ENCODE data around the gene WDFY3.

Gene WDFY3

DNA sequence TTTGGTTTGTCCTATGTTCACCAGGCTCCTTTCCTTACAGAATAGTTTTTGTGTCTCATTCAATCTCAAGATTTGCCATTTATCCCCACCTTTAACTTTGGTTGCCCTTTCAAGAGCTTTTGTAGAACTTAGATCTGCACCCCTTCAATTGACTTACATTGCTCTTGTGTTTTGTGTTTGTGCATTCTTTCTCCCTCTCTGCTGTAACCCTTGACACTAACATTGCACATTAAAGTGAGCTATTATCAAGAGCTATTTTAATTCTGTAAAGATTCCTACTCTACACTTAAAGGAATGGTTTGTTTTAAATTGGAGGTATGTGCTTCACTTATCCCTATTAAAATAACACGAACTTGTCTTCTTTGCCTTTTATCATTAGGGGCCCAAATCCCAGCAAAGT is 318.3 kb downstream of the WDFY3 start (continued):
- TF ChIP-seq TSHZ2 (CRISPR knock-in tag; IDR thresholded peaks at IDR 0.05), result no peak
- TF ChIP-seq CSDC2 (CRISPR knock-in tag; IDR thresholded peaks at IDR 0.05), result no peak
- no peak for TF ChIP-seq BACH2 (CRISPR knock-in tag; IDR thresholded peaks at IDR 0.05; ENCODE audit: borderline replicate concordance)
- TF ChIP-seq ZNF70 (CRISPR knock-in tag; IDR thresholded peaks at IDR 0.05), result no peak
- no peak for TF ChIP-seq TCF4 (CRISPR knock-in tag; IDR thresholded peaks at IDR 0.05; ENCODE audit: borderline replicate concordance)
- TF ChIP-seq ZFP30 (CRISPR knock-in tag; IDR thresholded peaks at IDR 0.05), result no peak
- TF ChIP-seq ISL1 (CRISPR knock-in tag; IDR thresholded peaks at IDR 0.05), result no peak
- no peak for TF ChIP-seq ZFP3 (CRISPR knock-in tag; IDR thresholded peaks at IDR 0.05)
- no peak for TF ChIP-seq ZNF8 (CRISPR knock-in tag; IDR thresholded peaks at IDR 0.05)

DNA sequence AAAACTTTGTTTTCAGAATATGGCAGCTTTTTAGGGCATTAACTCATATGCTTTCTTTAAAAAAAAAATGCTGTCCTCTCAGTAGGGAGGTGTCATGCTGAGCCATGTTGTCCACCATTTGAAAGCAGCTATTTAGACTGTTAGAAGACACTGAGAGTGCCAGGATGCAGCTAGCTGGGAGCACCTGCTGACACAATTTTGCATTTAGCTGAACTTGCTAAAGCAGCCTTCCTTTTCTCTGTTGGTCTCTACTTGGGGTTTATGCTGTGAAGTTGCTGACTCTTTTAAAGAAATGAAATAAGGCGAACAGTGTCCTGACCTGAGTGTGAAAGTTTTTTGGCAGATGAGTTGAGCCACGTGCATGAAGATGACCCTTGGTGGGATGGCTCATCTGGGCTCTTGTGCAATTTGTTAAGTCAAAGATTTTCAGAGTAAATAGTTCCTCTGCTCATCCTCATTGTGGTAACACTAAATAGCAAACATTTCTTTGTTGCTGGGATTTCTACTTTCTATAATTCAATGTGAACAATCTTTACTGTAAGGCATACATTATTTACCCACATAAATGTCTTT is 319.1 kb downstream of the WDFY3 start:
- TF ChIP-seq RARB (CRISPR knock-in tag; IDR thresholded peaks at IDR 0.05) (no peak), CSDC2 (CRISPR knock-in tag; IDR thresholded peaks at IDR 0.05) (no peak), OSR1 (CRISPR knock-in tag; IDR thresholded peaks at IDR 0.05) (no peak), TSHZ2 (CRISPR knock-in tag; IDR thresholded peaks at IDR 0.05) (no peak), SNAI2 (CRISPR knock-in tag; IDR thresholded peaks at IDR 0.05) (no peak), POU6F1 (CRISPR knock-in tag; IDR thresholded peaks at IDR 0.05; ENCODE audit: borderline replicate concordance, low read depth) (no peak), ZNF565 (CRISPR knock-in tag; conservative IDR thresholded peaks at IDR 0.05; ENCODE audit: low read depth) (no peak), TOX (CRISPR knock-in tag; IDR thresholded peaks at IDR 0.05; ENCODE audit: borderline replicate concordance) (no peak), BACH2 (CRISPR knock-in tag; IDR thresholded peaks at IDR 0.05; ENCODE audit: borderline replicate concordance) (no peak)
- TF ChIP-seq, protein P1, sequence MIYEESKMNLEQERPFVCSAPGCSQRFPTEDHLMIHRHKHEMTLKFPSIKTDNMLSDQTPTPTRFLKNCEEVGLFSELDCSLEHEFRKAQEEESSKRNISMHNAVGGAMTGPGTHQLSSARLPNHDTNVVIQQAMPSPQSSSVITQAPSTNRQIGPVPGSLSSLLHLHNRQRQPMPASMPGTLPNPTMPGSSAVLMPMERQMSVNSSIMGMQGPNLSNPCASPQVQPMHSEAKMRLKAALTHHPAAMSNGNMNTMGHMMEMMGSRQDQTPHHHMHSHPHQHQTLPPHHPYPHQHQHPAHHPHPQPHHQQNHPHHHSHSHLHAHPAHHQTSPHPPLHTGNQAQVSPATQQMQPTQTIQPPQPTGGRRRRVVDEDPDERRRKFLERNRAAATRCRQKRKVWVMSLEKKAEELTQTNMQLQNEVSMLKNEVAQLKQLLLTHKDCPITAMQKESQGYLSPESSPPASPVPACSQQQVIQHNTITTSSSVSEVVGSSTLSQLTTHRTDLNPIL (CRISPR knock-in tag; IDR thresholded peaks at IDR 0.05; ENCODE audit: low read depth), result no peak
- no peak for ATAC-seq

GRCh38 chr4:84644087-84644486 is 322.4 kb downstream of the WDFY3 start:
- no peak for ATAC-seq
- TF ChIP-seq ISL1 (CRISPR knock-in tag; IDR thresholded peaks at IDR 0.05) (no peak), PATZ1 (CRISPR knock-in tag; IDR thresholded peaks at IDR 0.05; ENCODE audit: borderline replicate concordance) (no peak), ZNF8 (CRISPR knock-in tag; IDR thresholded peaks at IDR 0.05) (no peak), ZC3H10 (CRISPR knock-in tag; IDR thresholded peaks at IDR 0.05) (no peak), SNAI2 (CRISPR knock-in tag; IDR thresholded peaks at IDR 0.05) (no peak), RARB (CRISPR knock-in tag; IDR thresholded peaks at IDR 0.05) (no peak), ZNF565 (CRISPR knock-in tag; conservative IDR thresholded peaks at IDR 0.05; ENCODE audit: low read depth) (no peak), OSR1 (CRISPR knock-in tag; IDR thresholded peaks at IDR 0.05) (no peak), TOX (CRISPR knock-in tag; IDR thresholded peaks at IDR 0.05; ENCODE audit: borderline replicate concordance) (no peak), ARNTL (CRISPR knock-in tag; IDR thresholded peaks at IDR 0.05; ENCODE audit: borderline replicate concordance, low read depth) (no peak)

Data from SK-N-SH treated with all-trans-retinoic acid at 6 μM for 48 hours (cell line).